Caki2 (cell line): ENCODE data around the gene CEMIP2. TPM values are rescaled to one million over a fixed set of nuclear protein-coding genes. Genes with fewer than 3 reads are reported as not detected.
"Not testable (repeated sequence)": the region's sequence is repeated elsewhere in the genome, so short reads cannot be mapped to it uniquely, and the experiment has no call there.

Experiments used
- DNase-seq: peaks from one replicate; pipeline ENCODE4 v3.0.0-alpha.2; 2015; ENCODE audit warnings: low read depth
- in situ Hi-C: cut with HindIII; loops from 2 replicates; pipeline ENCODE4 v1.10.0; 2016; ENCODE audit warnings: low sequenced_read_pairs, low pct_unique_long_range_greater_than_20kb, mixed read lengths
- total RNA-seq: library from RNA; depleted of rRNA; stranded (reverse); fragments of >200 nt; shearing (Covaris generic); gene quantifications from 2 replicates; pipeline ENCODE4 v1.2.3, GENCODE V29; 2014; ENCODE audit warnings: low replicate concordance

The CEMIP2 gene
- total RNA-seq, 1 experiment from 2014 or later: 43.2 TPM

- DNase-seq, in situ Hi-C loops: not testable (repeated sequence)
Observed at GRCh38 chr9:71691576-71691975, 76.7 kb downstream of the CEMIP2 start.

GRCh38 chr9:71690689-71691435 is 77.5 kb downstream of the CEMIP2 start:
- no peak for DNase-seq
- in situ Hi-C loops: no loop called here

GRCh38 chr9:71690063-71690688 is 78.1 kb downstream of the CEMIP2 start:
- no peak for DNase-seq
- in situ Hi-C loops: no loop called here

- in situ Hi-C loops: no loop called here
- no peak for DNase-seq
Observed at GRCh38 chr9:71687676-71688075, 80.6 kb downstream of the CEMIP2 start.

DNA sequence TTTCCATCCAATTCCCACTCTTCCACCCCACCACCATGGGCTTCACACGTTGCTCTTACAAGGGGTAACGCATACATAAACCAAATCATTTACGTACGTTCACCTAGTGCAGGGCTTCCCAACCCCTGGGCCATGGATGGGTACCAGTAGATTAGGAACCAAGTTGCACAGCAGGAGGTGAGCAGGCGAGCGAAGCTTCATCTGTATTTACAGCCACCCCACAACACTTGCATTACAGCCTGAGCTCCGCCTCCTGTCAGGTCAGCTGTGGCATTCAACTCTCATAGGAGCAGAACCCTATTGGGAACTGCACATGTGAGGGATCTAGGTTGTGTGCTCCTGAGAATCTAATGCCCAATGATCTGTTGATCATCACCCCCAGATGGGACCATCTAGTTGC is 82.3 kb downstream of the CEMIP2 start:
- in situ Hi-C loops: no loop called here
- no peak for DNase-seq

GRCh38 chr9:71685394-71685793 is 82.9 kb downstream of the CEMIP2 start:
- no peak for DNase-seq
- in situ Hi-C loops: no loop called here

DNA sequence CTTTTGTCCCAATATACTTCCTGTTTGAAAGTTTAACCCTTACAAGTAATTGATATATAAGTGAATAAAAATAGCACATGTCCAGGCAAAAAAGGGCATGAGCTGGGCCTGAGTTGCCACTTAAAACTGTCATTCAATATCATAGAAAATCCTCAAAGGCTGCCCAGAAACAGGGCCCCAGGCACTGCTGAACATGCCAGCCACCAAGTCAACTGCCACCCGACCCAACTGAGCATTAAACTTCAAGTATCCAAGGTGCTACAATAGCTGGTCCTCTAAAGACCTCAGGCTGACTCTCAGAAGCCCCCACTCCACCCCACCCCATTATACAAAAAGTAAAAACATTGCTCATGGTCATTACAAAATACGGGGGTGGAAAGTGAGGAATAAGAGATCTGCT is 83.7 kb downstream of the CEMIP2 start:
- DNase-seq: no peak
- in situ Hi-C loops: no loop called here

GRCh38 chr9:71683598-71684235 is 84.6 kb downstream of the CEMIP2 start:
- no peak for DNase-seq
- in situ Hi-C loops: no loop called here

DNA sequence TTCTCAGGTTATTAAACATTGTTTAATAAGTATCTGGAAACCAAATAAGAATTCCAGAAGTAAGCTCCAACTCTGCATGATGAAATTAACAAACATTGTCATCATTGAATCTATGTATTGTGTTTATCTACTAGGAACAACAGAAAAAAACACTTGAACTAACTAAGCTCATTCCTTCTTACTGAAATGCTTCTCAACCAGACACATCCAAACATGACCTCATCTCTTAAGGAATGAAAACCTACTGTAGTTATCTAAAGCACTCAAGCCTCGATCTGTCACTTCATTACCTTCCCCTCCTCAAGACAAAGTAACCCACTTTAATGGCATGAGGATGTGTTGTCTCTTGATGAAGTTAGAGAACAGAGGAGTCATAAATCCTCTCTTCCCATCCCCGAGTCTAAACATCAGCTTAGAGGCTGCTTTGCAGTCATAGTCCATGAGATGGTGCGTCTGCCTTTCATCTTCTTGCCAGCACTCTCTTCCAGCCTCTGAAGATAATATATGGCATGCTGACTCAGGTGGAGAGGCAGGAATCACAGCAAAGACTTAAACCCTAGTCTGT is 86.5 kb downstream of the CEMIP2 start:
- peak; percentile 88 for DNase-seq
- in situ Hi-C loops: no loop called here

- in situ Hi-C loops: no loop called here
Observed at GRCh38 chr9:71681104-71681707, 87.1 kb downstream of the CEMIP2 start.

GRCh38 chr9:71680189-71680980 is 87.9 kb downstream of the CEMIP2 start:
- in situ Hi-C loops: no loop called here
- peak; percentile 48 for DNase-seq

More at GRCh38 chr9:71681104-71681707, 87.1 kb downstream of the CEMIP2 start:
- DNase-seq: no peak

DNA sequence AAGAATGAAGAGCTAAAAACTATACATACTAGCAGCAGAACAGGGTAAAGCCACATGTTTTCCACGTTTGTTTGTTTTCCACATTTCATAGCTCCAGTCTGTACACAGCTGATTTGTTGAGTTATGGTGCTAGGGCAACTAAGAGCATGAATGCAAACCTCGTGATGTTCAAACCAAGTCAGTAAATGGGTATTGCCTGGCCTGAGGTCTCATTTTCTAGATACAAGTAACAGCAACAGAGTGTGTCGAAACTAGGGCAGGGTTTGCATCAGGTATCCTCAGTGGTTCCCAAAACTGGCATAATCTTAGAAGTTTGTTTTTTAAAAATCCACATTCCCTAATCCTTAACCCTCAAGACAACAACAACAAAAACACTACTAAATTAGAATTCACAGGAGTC is 89.3 kb downstream of the CEMIP2 start:
- in situ Hi-C loops: no loop called here
- DNase-seq: no peak

DNA sequence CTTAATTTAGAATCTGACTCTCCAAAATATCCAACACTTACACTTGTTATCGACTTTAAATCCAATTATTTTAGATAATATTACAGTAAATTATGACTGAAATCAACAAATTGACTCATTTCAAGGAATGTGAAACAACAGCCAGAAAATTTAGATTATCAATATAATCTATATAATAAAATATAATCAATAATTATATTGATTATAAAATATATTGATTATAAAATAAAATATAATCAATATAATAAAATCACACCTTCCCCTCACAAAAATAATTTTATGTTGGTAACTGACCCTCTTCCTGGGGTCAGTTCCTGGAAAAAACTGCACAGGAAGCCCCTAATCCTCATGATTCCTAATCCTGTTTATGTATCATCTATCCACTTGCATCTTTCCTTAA is 91.1 kb downstream of the CEMIP2 start:
- in situ Hi-C loops: no loop called here

DNA sequence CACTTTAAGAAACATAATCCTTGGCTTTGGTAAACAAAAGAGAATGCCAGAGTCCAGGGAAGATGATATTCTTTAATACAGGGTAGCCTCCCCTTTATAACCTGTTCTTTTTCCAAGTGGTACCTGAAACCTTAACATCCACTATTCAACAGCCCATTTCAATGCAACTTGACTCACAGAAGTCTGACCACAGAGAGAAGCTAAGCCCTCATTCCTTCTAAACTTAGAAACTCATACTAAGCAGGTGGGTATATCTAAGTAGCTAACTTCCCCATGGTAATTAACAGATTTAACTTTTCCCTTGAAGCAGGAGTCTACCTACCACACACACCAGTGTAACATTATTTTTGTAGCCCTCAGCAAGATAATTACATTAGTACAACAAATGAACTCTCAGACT is 91.9 kb downstream of the CEMIP2 start:
- in situ Hi-C loops: no loop called here
- DNase-seq: no peak

More for the DNA sequence above, 91.1 kb downstream of the CEMIP2 start:
- no peak for DNase-seq

GRCh38 chr9:71675857-71676165 is 92.5 kb downstream of the CEMIP2 start:
- in situ Hi-C loops: no loop called here
- DNase-seq: no peak

DNA sequence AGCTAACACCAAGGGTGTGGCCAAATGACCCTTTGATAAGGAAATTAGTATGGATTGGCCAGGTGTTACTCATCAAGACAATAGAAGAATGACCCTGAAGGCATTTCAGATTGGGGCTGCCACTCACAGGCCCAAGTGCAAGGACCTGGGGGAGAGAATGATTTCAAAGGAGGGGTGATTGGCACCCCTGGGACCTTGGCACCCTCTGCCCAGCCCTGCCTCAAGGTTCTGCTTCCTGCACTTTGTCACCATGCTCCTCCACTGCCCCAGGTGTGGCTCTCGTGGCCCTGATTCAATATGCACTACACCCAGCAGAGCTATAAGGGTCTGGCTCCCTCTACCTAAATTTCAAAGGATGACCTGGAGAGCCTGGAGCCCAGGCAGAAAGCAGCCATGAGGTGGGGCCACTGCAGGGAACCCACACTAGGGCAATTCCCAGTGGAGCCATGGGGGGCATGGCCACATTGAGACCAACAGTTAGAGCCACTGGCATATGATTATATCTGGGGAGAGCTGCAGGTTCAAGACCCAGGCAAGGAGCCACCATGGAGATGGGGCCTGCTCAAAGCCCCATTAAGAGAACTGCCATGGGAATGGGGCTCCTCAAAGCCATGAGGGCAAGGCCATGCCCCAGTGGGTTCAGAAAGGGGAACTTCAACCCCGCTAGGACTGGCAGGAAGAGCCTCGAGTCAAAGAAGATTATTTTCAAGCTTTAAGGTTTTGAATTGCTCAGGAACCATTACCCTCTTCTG is 93.0 kb downstream of the CEMIP2 start:
- in situ Hi-C loops: no loop called here

GRCh38 chr9:71672573-71672972 is 95.7 kb downstream of the CEMIP2 start:
- in situ Hi-C loops: no loop called here
- no peak for DNase-seq

More for the DNA sequence above, 93.0 kb downstream of the CEMIP2 start:
- DNase-seq: no peak
